SU-DHL-6 (cell line): ENCODE data around the gene MAST4.

Source experiments
- CTCF ChIP-seq: fragments of 200-600 bp; sonication (generic); IDR thresholded peaks from one replicate; pipeline ENCODE4 v1.5.1; 2017; ENCODE audit warnings: antibody characterized with exemption, mild to moderate bottlenecking, low read length, moderate library complexity; ENCODE audit not compliant: insufficient read depth, poor library complexity, severe bottlenecking
- EZH2phosphoT487 ChIP-seq: fragments of 200-600 bp; sonication (generic), shearing (Covaris generic); conservative IDR thresholded peaks from 2 replicates; pipeline ENCODE4 v1.6.1; 2018; ENCODE audit warnings: mild to moderate bottlenecking, antibody characterized with exemption, low read length, moderate library complexity, mixed read lengths

GRCh38 chr5:67152400-67152799 is 556.2 kb downstream of the MAST4 start:
- TF ChIP-seq CTCF (no peak), EZH2phosphoT487 (no peak)
